Lung (tissue), 12 donors: ENCODE data around the gene CRAMP1. TPM values are rescaled to one million over a fixed set of nuclear protein-coding genes. Genes with fewer than 3 reads are reported as not detected.

ENCODE experiments used
- ATAC-seq: fragments of 200-7000 bp; cut with Tn5 transposase; one replicate; pipeline ENCODE4 v1.9.1; 2020; ENCODE audit warnings: moderate number of reproducible peaks; ENCODE audit not compliant: insufficient read depth, low FRiP score
- DNase-seq, 3 donors: peaks; one replicate each; pipeline ENCODE4 v3.0.0-alpha.2; 2013 to 2017
- H3K27ac ChIP-seq, 2 donors: one replicate each; pipeline ENCODE4 v1.5.1; 2013; ENCODE audit warnings: mild to moderate bottlenecking in 2 of 2, moderate library complexity in 2 of 2, control low read depth in 1 of 2, inconsistent platforms in 1 of 2, low read depth in 1 of 2, low read length in 1 of 2
- H3K27me3 ChIP-seq, 3 donors: one replicate each; pipeline ENCODE4 v1.5.1; 2013; ENCODE audit warnings: low read length in 2 of 3; ENCODE audit not compliant: control insufficient read depth in 3 of 3, insufficient read depth in 3 of 3
- H3K36me3 ChIP-seq, 4 donors: one replicate each; pipeline ENCODE4 v1.5.1; 2013; ENCODE audit warnings: low read length in 4 of 4, mild to moderate bottlenecking in 1 of 4, moderate library complexity in 1 of 4; ENCODE audit not compliant: control insufficient read depth in 4 of 4, insufficient read depth in 4 of 4
- H3K4me1 ChIP-seq, 5 donors: one replicate each; pipeline ENCODE4 v1.5.1; 2013; ENCODE audit warnings: low read length in 5 of 5, mild to moderate bottlenecking in 2 of 5, moderate library complexity in 1 of 5; ENCODE audit not compliant: control insufficient read depth in 5 of 5, insufficient read depth in 5 of 5
- H3K4me3 ChIP-seq: one replicate; pipeline ENCODE4 v1.5.1; 2013; ENCODE audit warnings: mild to moderate bottlenecking, control low read depth, moderate library complexity
- H3K9ac ChIP-seq, 2 donors: one replicate each; pipeline ENCODE4 v1.5.1; 2013; ENCODE audit warnings: low read length in 2 of 2, control low read depth in 1 of 2; ENCODE audit not compliant: insufficient read depth in 1 of 2
- H3K9me3 ChIP-seq, 4 donors: one replicate each; pipeline ENCODE4 v1.5.1; 2013; ENCODE audit warnings: low read length in 3 of 4, mild to moderate bottlenecking in 1 of 4, moderate library complexity in 1 of 4; ENCODE audit not compliant: control insufficient read depth in 4 of 4, insufficient read depth in 3 of 4
- CTCF ChIP-seq: IDR thresholded peaks from 2 replicates; pipeline ENCODE4 v1.5.1; 2012; ENCODE audit warnings: mild to moderate bottlenecking; ENCODE audit errors: control extremely low read depth, extremely low read depth
- WGBS, 2 donors: extraction: QIAGEN DNeasy Blood & Tissue Kit; methylation state at CpG; one replicate each; pipeline ENCODE4 v1.1.7; 2013; 5-methylcytosine and 5-hydroxymethylcytosine counted together
- polyA plus RNA-seq, 2 donors: library from polyadenylated mRNA; stranded (reverse); fragments of 200-250 nt; gene quantifications; one replicate each; pipeline ENCODE4 v1.2.1, GENCODE V29; 2013
- total RNA-seq, 2 donors: library from RNA; depleted of rRNA in 1 of 2; stranded (reverse); fragments of >200 nt in 1 of 2; gene quantifications; one replicate each; pipeline ENCODE4 v1.2.1, GENCODE V29; 2014 to 2021
- donor health status: control.
- donor health status: control.
- donor health status: Bipolar disorder and iron deficiency.
- donor health status: healthy.
- donor health status: DM: yes; HTN: yes; CAD: no.

Gene CRAMP1
- total and polyA plus RNA-seq, 4 donors, result 6.6 to 20.4 (median 12.5) TPM

- no peaks in the 10 kb centered on the region for H3K9me3 ChIP-seq
- peaks cover 14 to 44% (median 36%) of the 10 kb centered on the region in 4 donors for H3K36me3 ChIP-seq
These were observed 78.7 kb downstream of the CRAMP1 start for GRCh38 chr16:1690810-1691209.

GRCh38 chr16:1691276-1691675 is 79.1 kb downstream of the CRAMP1 start:
- no peak for DNase-seq
- no peak for TF ChIP-seq CTCF
- H3K27ac ChIP-seq, result peak overlapping the region in 1 of 2 donors; percentile 76
- H3K36me3 ChIP-seq, result peaks cover 13 to 47% (median 36%) of the 10 kb centered on the region in 4 donors
- H3K27me3 ChIP-seq, result no peaks in the 10 kb centered on the region
- no peak overlapping the region for H3K4me3 ChIP-seq
- no peaks in the 10 kb centered on the region for H3K9me3 ChIP-seq
- no peak for ATAC-seq
- no peak overlapping the region for H3K9ac ChIP-seq
- no peaks in the 10 kb centered on the region for H3K4me1 ChIP-seq

More at GRCh38 chr16:1690810-1691209, 78.7 kb downstream of the CRAMP1 start:
- no peak overlapping the region for H3K9ac ChIP-seq
- H3K4me3 ChIP-seq, result no peak overlapping the region
- H3K27me3 ChIP-seq, result no peaks in the 10 kb centered on the region
- peak overlapping the region in 1 of 2 donors; percentile 26 for H3K27ac ChIP-seq
- no peak for TF ChIP-seq CTCF
- no peak for ATAC-seq
- DNase-seq, result no peak
- H3K4me1 ChIP-seq, result no peaks in the 10 kb centered on the region
- 91 to 94% methylated on average over 1 of the region's 1 CpG for WGBS, 2 donors

- H3K36me3 ChIP-seq, result peaks cover 13 to 49% (median 34%) of the 10 kb centered on the region in 4 donors
- no peak for DNase-seq
- no peak for ATAC-seq
- no peak for TF ChIP-seq CTCF
- no peaks in the 10 kb centered on the region for H3K4me1 ChIP-seq
- H3K9me3 ChIP-seq, result no peaks in the 10 kb centered on the region
- H3K4me3 ChIP-seq, result no peak overlapping the region
- H3K27me3 ChIP-seq, result no peaks in the 10 kb centered on the region
- no peak overlapping the region for H3K27ac ChIP-seq
- no peak overlapping the region for H3K9ac ChIP-seq
- 91 to 93% methylated on average over 21 of the region's 21 CpGs for WGBS, 2 donors
These were observed 79.8 kb downstream of the CRAMP1 start for GRCh38 chr16:1691956-1692355.

DNA sequence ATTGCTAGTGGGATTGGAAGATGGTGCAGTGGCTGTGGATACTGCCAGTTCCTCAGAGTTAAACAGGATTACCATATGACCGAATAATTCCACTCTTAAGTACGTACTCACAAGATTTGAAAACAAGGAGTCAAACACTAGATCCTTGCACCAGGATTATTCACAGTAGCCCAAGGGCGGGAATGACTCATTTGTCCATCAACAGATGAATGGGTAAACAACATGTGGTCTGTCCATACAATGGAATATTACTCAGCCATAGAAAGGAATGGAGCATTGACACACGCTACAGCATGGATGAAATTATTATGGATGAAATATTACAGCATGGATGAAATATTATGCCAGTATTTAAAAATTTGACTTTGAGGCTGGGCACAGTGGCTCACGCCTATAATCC is 84.7 kb downstream of the CRAMP1 start:
- ATAC-seq, result no peak
- no peak for TF ChIP-seq CTCF
- H3K27me3 ChIP-seq, result no peaks in the 10 kb centered on the region
- DNase-seq, result no peak
- peaks cover 25 to 42% (median 35%) of the 10 kb centered on the region in 4 donors for H3K36me3 ChIP-seq
- H3K9ac ChIP-seq, result no peak overlapping the region
- no peaks in the 10 kb centered on the region for H3K9me3 ChIP-seq
- 94 to 98% methylated on average over 5 of the region's 5 CpGs for WGBS, 2 donors
- H3K4me1 ChIP-seq, result no peaks in the 10 kb centered on the region
- no peak overlapping the region for H3K27ac ChIP-seq
- H3K4me3 ChIP-seq, result no peak overlapping the region
